ENCODE measurements around the gene CUL7.

DNA sequence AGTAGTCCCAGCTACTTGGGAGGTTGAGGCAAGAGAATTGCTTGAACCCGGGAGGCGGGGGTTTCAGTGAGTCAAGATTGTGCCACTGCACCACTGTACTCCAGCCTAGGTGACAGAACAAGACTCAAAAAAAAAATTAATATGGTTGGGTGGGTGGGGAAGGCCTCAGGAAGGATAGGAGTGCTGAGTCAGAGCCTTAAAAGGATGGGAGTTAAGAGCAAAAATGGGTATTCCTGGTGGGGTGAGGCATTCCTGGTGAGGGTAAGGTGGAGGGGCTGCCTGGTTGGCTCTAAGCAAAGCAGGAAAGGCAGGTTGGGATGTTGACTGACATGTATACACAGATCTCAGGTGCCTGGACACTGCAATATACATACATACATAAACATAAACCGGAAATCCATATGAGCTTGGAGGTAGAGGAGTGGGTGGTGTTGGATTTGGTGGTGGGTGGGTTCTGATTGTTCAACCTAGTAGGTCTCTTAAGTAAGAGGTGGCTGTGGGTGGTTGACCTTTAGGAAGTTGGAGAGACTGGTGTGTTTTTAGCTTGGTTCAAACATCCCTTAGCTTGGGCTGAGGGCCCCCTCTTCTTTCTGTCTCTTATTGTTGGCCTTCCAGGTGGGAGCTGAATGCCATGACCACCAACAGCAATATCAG lies 33.5 kb downstream of the CUL7 start:
- TF ChIP-seq CTCF (IDR thresholded peaks at IDR 0.05) (no peak), MAX (CRISPR knock-in tag; IDR thresholded peaks at IDR 0.05) (no peak), NFYB (CRISPR knock-in tag; conservative IDR thresholded peaks at IDR 0.05; ENCODE audit: low read depth) (no peak), KAT7 (CRISPR knock-in tag; IDR thresholded peaks at IDR 0.05; ENCODE audit: borderline replicate concordance) (no peak), CREB1 (CRISPR knock-in tag; IDR thresholded peaks at IDR 0.05) (no peak), MLX (CRISPR knock-in tag; IDR thresholded peaks at IDR 0.05) (no peak), SP1 (CRISPR knock-in tag; conservative IDR thresholded peaks at IDR 0.05) (no peak), IRF2 (CRISPR knock-in tag; IDR thresholded peaks at IDR 0.05; ENCODE audit: borderline replicate concordance, low read depth) (no peak), ETV6 (CRISPR knock-in tag; IDR thresholded peaks at IDR 0.05) (no peak)
- TF ChIP-seq, protein P1, sequence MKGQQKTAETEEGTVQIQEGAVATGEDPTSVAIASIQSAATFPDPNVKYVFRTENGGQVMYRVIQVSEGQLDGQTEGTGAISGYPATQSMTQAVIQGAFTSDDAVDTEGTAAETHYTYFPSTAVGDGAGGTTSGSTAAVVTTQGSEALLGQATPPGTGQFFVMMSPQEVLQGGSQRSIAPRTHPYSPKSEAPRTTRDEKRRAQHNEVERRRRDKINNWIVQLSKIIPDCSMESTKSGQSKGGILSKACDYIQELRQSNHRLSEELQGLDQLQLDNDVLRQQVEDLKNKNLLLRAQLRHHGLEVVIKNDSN (CRISPR knock-in tag; IDR thresholded peaks at IDR 0.05): no peak
- TF ChIP-seq, protein P2, sequence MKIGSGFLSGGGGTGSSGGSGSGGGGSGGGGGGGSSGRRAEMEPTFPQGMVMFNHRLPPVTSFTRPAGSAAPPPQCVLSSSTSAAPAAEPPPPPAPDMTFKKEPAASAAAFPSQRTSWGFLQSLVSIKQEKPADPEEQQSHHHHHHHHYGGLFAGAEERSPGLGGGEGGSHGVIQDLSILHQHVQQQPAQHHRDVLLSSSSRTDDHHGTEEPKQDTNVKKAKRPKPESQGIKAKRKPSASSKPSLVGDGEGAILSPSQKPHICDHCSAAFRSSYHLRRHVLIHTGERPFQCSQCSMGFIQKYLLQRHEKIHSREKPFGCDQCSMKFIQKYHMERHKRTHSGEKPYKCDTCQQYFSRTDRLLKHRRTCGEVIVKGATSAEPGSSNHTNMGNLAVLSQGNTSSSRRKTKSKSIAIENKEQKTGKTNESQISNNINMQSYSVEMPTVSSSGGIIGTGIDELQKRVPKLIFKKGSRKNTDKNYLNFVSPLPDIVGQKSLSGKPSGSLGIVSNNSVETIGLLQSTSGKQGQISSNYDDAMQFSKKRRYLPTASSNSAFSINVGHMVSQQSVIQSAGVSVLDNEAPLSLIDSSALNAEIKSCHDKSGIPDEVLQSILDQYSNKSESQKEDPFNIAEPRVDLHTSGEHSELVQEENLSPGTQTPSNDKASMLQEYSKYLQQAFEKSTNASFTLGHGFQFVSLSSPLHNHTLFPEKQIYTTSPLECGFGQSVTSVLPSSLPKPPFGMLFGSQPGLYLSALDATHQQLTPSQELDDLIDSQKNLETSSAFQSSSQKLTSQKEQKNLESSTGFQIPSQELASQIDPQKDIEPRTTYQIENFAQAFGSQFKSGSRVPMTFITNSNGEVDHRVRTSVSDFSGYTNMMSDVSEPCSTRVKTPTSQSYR (CRISPR knock-in tag; IDR thresholded peaks at IDR 0.05): no peak
